SK-N-SH (cell line): ENCODE data around the gene QRFPR.

Source experiments
- FOXM1 ChIP-seq: IDR thresholded peaks from 2 replicates; pipeline ENCODE4 v1.4.0; 2012; ENCODE audit warnings: low read depth, mild to moderate bottlenecking
- GABPA ChIP-seq: IDR thresholded peaks from 2 replicates; pipeline ENCODE4 v1.4.0; 2012; ENCODE audit warnings: low read depth, mild to moderate bottlenecking
- GATA2 ChIP-seq: sonication (generic); formaldehyde crosslinking; IDR thresholded peaks from 2 replicates; pipeline ENCODE4 v1.5.0; 2020; ENCODE audit warnings: mild to moderate bottlenecking, missing genetic modification reagents
- POLR2AphosphoS5 ChIP-seq: IDR thresholded peaks from 2 replicates; pipeline ENCODE4 v1.6.1; 2012; ENCODE audit warnings: low read depth, low read length
- RFX5 ChIP-seq: IDR thresholded peaks from 2 replicates; pipeline ENCODE4 v1.6.1; 2012; ENCODE audit warnings: mild to moderate bottlenecking, improper control_type of control experiment, low read length
- SIN3A ChIP-seq: IDR thresholded peaks from 2 replicates; pipeline ENCODE4 v1.6.1; 2012; ENCODE audit warnings: low read depth, mild to moderate bottlenecking, low read length, moderate library complexity, borderline replicate concordance
- SMC3 ChIP-seq: IDR thresholded peaks from 2 replicates; pipeline ENCODE4 v1.6.1; 2012; ENCODE audit warnings: low read depth, low read length, improper control_type of control experiment
- YY1 ChIP-seq: IDR thresholded peaks from 2 replicates; pipeline ENCODE4 v1.4.0; 2012; ENCODE audit warnings: low read depth, mild to moderate bottlenecking
- TF ChIP-seq, protein P1 (sequence below): fragments of 200-600 bp; sonication (generic); IDR thresholded peaks from 2 replicates; pipeline ENCODE4 v1.6.1; 2017; ENCODE audit warnings: antibody characterized with exemption, mild to moderate bottlenecking, moderate library complexity
- TF ChIP-seq, protein P2 (sequence below): IDR thresholded peaks from 2 replicates; pipeline ENCODE4 v1.6.1; 2012; ENCODE audit warnings: mild to moderate bottlenecking, low read depth, low read length, moderate library complexity
- TF ChIP-seq, protein P3 (sequence below): IDR thresholded peaks from 2 replicates; pipeline ENCODE4; 2012

DNA sequence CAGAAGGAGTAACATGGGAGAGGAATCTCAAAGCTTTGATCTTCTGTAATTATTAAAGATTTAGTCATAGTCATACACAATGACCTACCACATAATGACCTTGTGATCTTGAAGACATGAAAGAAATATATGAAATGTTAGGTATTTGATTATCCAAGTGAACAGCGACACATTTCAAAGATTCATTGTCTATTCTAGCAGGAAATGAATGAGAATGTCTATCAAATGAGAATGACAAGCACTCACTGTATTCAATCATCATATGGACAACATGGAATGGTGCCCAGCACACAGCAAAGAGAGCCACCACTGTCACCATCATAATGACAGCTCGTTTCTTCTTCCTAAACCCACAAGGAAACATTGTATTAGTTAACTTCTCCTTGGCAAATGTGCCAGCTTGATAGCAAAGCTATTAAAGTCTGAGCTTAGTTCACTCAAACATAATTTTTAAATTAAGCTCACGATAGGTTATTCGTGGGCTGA lies 50.6 kb downstream of the QRFPR start:
- TF ChIP-seq, protein P1, sequence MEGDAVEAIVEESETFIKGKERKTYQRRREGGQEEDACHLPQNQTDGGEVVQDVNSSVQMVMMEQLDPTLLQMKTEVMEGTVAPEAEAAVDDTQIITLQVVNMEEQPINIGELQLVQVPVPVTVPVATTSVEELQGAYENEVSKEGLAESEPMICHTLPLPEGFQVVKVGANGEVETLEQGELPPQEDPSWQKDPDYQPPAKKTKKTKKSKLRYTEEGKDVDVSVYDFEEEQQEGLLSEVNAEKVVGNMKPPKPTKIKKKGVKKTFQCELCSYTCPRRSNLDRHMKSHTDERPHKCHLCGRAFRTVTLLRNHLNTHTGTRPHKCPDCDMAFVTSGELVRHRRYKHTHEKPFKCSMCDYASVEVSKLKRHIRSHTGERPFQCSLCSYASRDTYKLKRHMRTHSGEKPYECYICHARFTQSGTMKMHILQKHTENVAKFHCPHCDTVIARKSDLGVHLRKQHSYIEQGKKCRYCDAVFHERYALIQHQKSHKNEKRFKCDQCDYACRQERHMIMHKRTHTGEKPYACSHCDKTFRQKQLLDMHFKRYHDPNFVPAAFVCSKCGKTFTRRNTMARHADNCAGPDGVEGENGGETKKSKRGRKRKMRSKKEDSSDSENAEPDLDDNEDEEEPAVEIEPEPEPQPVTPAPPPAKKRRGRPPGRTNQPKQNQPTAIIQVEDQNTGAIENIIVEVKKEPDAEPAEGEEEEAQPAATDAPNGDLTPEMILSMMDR = no peak
- TF ChIP-seq GABPA (no peak), SMC3 (no peak), YY1 (no peak), GATA2 (CRISPR knock-in tag) (no peak), FOXM1 (no peak), RFX5 (no peak), POLR2AphosphoS5 (no peak), SIN3A (no peak)
- TF ChIP-seq, protein P2, sequence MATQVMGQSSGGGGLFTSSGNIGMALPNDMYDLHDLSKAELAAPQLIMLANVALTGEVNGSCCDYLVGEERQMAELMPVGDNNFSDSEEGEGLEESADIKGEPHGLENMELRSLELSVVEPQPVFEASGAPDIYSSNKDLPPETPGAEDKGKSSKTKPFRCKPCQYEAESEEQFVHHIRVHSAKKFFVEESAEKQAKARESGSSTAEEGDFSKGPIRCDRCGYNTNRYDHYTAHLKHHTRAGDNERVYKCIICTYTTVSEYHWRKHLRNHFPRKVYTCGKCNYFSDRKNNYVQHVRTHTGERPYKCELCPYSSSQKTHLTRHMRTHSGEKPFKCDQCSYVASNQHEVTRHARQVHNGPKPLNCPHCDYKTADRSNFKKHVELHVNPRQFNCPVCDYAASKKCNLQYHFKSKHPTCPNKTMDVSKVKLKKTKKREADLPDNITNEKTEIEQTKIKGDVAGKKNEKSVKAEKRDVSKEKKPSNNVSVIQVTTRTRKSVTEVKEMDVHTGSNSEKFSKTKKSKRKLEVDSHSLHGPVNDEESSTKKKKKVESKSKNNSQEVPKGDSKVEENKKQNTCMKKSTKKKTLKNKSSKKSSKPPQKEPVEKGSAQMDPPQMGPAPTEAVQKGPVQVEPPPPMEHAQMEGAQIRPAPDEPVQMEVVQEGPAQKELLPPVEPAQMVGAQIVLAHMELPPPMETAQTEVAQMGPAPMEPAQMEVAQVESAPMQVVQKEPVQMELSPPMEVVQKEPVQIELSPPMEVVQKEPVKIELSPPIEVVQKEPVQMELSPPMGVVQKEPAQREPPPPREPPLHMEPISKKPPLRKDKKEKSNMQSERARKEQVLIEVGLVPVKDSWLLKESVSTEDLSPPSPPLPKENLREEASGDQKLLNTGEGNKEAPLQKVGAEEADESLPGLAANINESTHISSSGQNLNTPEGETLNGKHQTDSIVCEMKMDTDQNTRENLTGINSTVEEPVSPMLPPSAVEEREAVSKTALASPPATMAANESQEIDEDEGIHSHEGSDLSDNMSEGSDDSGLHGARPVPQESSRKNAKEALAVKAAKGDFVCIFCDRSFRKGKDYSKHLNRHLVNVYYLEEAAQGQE = no peak
- TF ChIP-seq, protein P3, sequence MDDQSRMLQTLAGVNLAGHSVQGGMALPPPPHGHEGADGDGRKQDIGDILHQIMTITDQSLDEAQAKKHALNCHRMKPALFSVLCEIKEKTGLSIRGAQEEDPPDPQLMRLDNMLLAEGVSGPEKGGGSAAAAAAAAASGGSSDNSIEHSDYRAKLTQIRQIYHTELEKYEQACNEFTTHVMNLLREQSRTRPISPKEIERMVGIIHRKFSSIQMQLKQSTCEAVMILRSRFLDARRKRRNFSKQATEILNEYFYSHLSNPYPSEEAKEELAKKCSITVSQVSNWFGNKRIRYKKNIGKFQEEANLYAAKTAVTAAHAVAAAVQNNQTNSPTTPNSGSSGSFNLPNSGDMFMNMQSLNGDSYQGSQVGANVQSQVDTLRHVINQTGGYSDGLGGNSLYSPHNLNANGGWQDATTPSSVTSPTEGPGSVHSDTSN = no peak
